ENCODE results near the gene ENO2. TPM values are rescaled to one million over a fixed set of nuclear protein-coding genes. Genes with fewer than 3 reads are reported as not detected.
A peak's percentile ranks its signal among the peaks of the same experiment; 100 is the strongest.
"Not testable (repeated sequence)": the region's sequence is repeated elsewhere in the genome, so short reads cannot be mapped to it uniquely, and the experiment has no call there.

ENO2 gene
- total RNA-seq, 2 experiments from 2014 or later = 106 to 171 TPM

- Mint-ChIP-seq H3K4me1 (peaks cover 29% of the 10 kb centered on the region), H3K27ac (peak overlapping the region; percentile 93), H3K36me3 (peaks cover 11% of the 10 kb centered on the region), H3K4me3 (peak overlapping the region; percentile 80)
- CTCF ChIA-PET = interaction anchor here (1.0 to 1.4 kb wide), 2 partner anchors 17 to 20 kb away, joined by 4 to 11 read pairs; partner anchors contain the start of gene SPSB2
- not testable (repeated sequence) for H3K27me3 Mint-ChIP-seq; DNase-seq; H3K9me3 Mint-ChIP-seq (ENCODE audit: low read depth); ATAC-seq
These were observed 24.4 kb upstream of the ENO2 start for GRCh38 chr12:6889775-6890573.

GRCh38 chr12:6890789-6891645 is 23.4 kb upstream of the ENO2 start:
- peaks cover 29% of the 10 kb centered on the region for H3K4me1 Mint-ChIP-seq
- H3K9me3 Mint-ChIP-seq (ENCODE audit: low read depth) = no peaks in the 10 kb centered on the region
- peak overlapping the region; percentile 80 for H3K4me3 Mint-ChIP-seq
- peak; percentile 95 for ATAC-seq
- H3K36me3 Mint-ChIP-seq = peaks cover 9% of the 10 kb centered on the region
- peak; percentile 99 for DNase-seq
- CTCF ChIA-PET = interaction anchor here (0.8 to 5.2 kb wide), 34 partner anchors 9 to 220 kb away, joined by 3 to 90 read pairs (median 5); partner anchors contain the start of genes C12orf57, CDCA3, COPS7A and ENO2
- H3K27me3 Mint-ChIP-seq = no peaks in the 10 kb centered on the region
- peak overlapping the region; percentile 93 for H3K27ac Mint-ChIP-seq

- Mint-ChIP-seq H3K4me1 (peaks cover 29% of the 10 kb centered on the region), H3K27ac (peak overlapping the region; percentile 93), H3K36me3 (peaks cover 9% of the 10 kb centered on the region), H3K4me3 (peak overlapping the region; percentile 80), H3K9me3 (ENCODE audit: low read depth) (no peaks in the 10 kb centered on the region), H3K27me3 (no peaks in the 10 kb centered on the region)
- DNase-seq = no peak
- peak; percentile 3 for ATAC-seq
- CTCF ChIA-PET = interaction anchor here (0.8 to 5.2 kb wide), 32 partner anchors 8 to 220 kb away, joined by 3 to 90 read pairs (median 5); partner anchors contain the start of genes C12orf57, CDCA3, ENO2 and LPCAT3
These were observed 22.8 kb upstream of the ENO2 start for GRCh38 chr12:6891646-6892001.

DNA sequence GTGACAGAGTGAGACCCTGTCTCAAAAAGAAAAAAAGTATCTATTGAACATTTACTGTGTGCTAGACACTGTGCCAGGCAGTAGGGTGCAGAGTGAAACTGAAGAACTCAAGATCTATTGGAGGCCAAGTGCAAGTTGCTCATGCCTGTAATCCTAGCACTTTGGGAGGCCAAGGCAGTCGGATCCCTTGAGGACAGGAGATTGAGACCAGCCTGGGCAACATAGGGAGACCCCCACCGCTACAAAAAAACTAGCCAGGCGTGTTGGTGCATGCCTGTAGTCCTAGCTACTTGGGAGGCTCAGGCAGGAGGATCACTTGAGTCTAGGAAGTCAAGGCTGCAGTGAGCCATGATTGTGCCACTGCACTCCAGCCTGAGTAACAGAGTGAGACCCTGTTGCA is 21.7 kb upstream of the ENO2 start:
- CTCF ChIA-PET = interaction anchor here (1.7 to 5.2 kb wide), 9 partner anchors 11 to 72 kb away, joined by 6 to 90 read pairs (median 16); partner anchors contain the start of genes LRRC23, SPSB2 and TPI1
- H3K27me3 Mint-ChIP-seq; ATAC-seq; DNase-seq; H3K9me3 Mint-ChIP-seq (ENCODE audit: low read depth); H3K36me3 Mint-ChIP-seq: not testable (repeated sequence)
- Mint-ChIP-seq H3K27ac (peak overlapping the region; percentile 56), H3K4me1 (peaks cover 29% of the 10 kb centered on the region), H3K4me3 (peak overlapping the region; percentile 52)

- Mint-ChIP-seq H3K27ac (no peak overlapping the region), H3K36me3 (peaks cover 5% of the 10 kb centered on the region), H3K27me3 (no peaks in the 10 kb centered on the region), H3K4me3 (no peak overlapping the region), H3K9me3 (ENCODE audit: low read depth) (no peaks in the 10 kb centered on the region), H3K4me1 (peaks cover 23% of the 10 kb centered on the region)
- CTCF ChIA-PET = interaction anchor here (0.7 to 5.2 kb wide), 4 partner anchors 10 to 295 kb away, joined by 4 to 90 read pairs (median 4); partner anchors contain the start of genes LRRC23 and SPSB2
- ATAC-seq = no peak
- DNase-seq = no peak
These were observed 20.1 kb upstream of the ENO2 start for GRCh38 chr12:6894321-6894720.

DNA sequence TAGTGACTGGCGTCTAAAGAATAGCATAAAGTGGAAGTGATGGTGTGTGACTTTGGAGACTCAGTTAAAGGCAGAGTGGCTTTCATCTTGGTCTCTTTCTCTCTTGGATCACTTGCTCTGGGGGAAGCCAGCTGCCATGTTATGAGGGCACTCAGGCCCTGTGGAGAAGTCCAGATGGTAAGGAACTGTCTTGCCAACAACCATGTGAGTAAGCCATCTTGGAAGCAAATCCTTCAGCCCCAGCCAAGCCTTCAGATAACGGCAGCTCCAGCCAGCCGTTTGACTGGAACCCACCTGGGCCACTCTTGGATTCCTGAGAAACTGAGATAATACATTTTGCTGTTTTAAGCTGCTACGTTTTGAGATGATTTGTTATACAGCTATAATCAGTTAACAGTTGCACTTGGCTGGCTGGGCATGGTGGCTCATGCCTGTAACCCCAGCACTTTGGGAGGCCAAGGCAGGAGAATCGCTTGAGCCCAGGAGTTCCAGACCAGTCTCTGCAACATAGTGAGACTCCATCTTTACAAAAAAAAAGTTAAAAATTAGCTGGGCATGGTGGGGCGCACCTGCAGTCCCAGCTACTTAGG is 17.4 kb upstream of the ENO2 start:
- no peak for DNase-seq
- Mint-ChIP-seq H3K4me3 (no peak overlapping the region), H3K36me3 (peaks cover 2% of the 10 kb centered on the region), H3K27ac (no peak overlapping the region), H3K27me3 (no peaks in the 10 kb centered on the region), H3K9me3 (ENCODE audit: low read depth) (no peaks in the 10 kb centered on the region), H3K4me1 (peaks cover 13% of the 10 kb centered on the region)
- no peak for ATAC-seq
- CTCF ChIA-PET = interaction anchor here (0.9 to 1.3 kb wide), 4 partner anchors 24 to 64 kb away, joined by 3 to 5 read pairs (median 4); partner anchors contain the start of gene SPSB2

DNA sequence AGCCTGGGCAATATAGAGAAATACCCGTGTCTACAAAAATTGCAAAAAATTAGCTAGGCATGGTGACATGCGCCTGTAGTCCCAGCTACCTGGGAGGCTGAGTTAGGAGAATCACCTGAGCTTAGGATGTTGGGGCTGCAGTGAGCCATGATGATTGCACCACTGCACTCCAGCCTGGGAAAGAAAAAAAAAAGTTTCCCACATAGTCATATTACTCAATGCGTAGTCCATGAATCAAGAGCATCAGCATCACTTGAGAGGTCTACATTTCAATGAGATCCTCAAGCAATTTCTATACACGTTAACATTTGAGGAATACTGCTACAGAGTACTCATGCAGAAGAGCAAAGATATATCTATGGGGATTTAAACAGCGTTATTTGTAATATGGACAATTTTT is 15.0 kb upstream of the ENO2 start:
- CTCF ChIA-PET = interaction anchor here (1.1 to 1.8 kb wide), 3 partner anchors 8 to 210 kb away, joined by 3 to 6 read pairs (median 3); partner anchors contain the start of gene C1RL
- no peak overlapping the region for H3K4me3 Mint-ChIP-seq
- ATAC-seq (no peak), DNase-seq (no peak)
- no peaks in the 10 kb centered on the region for H3K9me3 Mint-ChIP-seq (ENCODE audit: low read depth)
- no peak overlapping the region for H3K27ac Mint-ChIP-seq
- peaks cover 6% of the 10 kb centered on the region for H3K4me1 Mint-ChIP-seq
- H3K36me3 Mint-ChIP-seq = no peaks in the 10 kb centered on the region
- no peaks in the 10 kb centered on the region for H3K27me3 Mint-ChIP-seq

GRCh38 chr12:6899837-6900519 is 14.4 kb upstream of the ENO2 start:
- no peaks in the 10 kb centered on the region for H3K27me3 Mint-ChIP-seq
- DNase-seq = no peak
- H3K27ac Mint-ChIP-seq = no peak overlapping the region

GRCh38 chr12:6902448-6902847 is 11.9 kb upstream of the ENO2 start:
- CTCF ChIA-PET = interaction anchor here (1.0 to 5.0 kb wide), 2 partner anchors 11 to 22 kb away, joined by 4 to 28 read pairs; no protein-coding TSS in a partner anchor
- Mint-ChIP-seq H3K4me3 (no peak overlapping the region), H3K4me1 (peaks cover 6% of the 10 kb centered on the region), H3K27ac (no peak overlapping the region), H3K9me3 (ENCODE audit: low read depth) (no peaks in the 10 kb centered on the region), H3K27me3 (no peaks in the 10 kb centered on the region), H3K36me3 (no peaks in the 10 kb centered on the region)
- no peak for DNase-seq
- no peak for ATAC-seq

More at GRCh38 chr12:6899837-6900519, 14.4 kb upstream of the ENO2 start:
- Mint-ChIP-seq H3K36me3 (no peaks in the 10 kb centered on the region), H3K4me1 (peaks cover 6% of the 10 kb centered on the region), H3K4me3 (no peak overlapping the region), H3K9me3 (ENCODE audit: low read depth) (no peaks in the 10 kb centered on the region)
- CTCF ChIA-PET = interaction anchor here (1.1 to 1.8 kb wide), 3 partner anchors 9 to 209 kb away, joined by 3 to 6 read pairs (median 3); partner anchors contain the start of gene C1RL
- ATAC-seq = no peak

DNA sequence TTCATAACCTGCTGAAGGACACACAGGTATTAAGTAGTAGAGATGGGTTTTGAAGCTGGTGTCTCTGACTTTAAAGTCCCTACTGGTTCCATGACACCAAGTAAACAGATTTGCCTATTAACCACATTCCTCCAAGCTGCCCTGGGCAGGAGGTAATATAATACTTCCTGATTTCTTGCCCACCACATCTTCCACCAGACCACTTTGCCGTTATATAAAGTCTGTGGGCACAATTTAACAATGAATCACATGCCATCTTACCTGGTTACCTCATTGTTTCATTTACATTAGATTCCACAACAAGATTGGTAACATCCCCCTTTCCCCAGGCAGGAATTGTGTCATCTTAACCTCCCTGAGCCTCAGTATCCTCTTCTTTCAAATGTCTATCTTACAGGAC is 10.7 kb upstream of the ENO2 start:
- no peaks in the 10 kb centered on the region for H3K36me3 Mint-ChIP-seq
- ATAC-seq = no peak
- DNase-seq = no peak
- H3K27ac Mint-ChIP-seq = no peak overlapping the region
- no peaks in the 10 kb centered on the region for H3K27me3 Mint-ChIP-seq
- H3K4me3 Mint-ChIP-seq = no peak overlapping the region
- peaks cover 6% of the 10 kb centered on the region for H3K4me1 Mint-ChIP-seq
- CTCF ChIA-PET = interaction anchor here (2.9 to 6.4 kb wide), 3 partner anchors 12 to 34 kb away, joined by 10 to 33 read pairs (median 28); partner anchors contain the start of gene ATN1
- no peaks in the 10 kb centered on the region for H3K9me3 Mint-ChIP-seq (ENCODE audit: low read depth)

DNA sequence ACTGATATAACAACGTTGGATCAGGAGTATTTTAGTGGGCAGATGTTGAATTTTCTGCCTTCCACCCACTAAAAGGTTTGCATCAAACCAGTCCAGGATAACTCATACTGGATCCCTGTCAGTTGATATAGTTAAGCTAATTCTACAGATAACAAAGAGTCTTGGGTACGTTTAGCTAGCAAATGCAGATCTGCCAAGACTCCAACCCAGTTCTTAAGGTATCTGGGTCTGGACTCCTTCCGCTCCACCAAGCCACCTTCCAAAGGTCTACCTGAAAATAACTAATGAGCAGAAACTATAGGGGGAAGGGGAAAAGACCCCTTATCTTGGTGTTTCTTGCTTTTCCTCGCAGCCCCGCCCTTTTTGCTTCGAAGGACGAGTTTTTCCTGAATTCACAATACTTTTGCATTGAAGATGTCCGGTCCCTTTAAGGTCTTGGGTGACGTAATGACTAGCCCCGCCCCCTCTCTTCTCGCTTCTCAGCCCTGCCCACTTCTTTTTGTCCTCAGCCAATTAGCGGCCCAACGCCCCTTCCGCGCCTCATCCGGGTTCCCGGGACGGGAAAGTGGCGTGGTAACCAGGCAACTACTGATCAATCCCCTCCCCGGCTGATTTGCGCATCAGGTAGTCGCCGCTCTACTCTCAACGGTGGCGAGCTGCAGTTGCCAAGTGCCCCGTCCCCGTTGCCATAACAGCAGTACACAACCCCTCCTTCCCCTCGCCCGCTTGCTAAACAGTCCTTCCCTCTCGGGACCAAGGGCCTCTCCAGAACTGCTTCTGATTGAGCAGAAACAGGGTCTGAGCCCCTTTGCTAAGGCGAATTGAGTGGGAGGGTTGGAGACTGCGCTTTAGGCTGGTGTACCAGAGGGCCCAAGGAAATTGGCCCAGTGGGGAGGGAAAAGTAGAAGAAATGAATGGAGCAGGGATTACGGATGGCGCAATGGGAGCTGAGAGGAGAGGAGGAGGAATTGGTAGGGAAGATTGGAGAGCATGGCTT is 9.8 kb upstream of the ENO2 start, which contains the start of gene LRRC23:
Gene LRRC23 (plus strand): TSS at position 543 of the 997 bp plus-strand sequence. CDS start 812 bp downstream, outside the sequence.
- peak; percentile 98 for ATAC-seq
- Mint-ChIP-seq H3K9me3 (ENCODE audit: low read depth) (no peaks in the 10 kb centered on the region), H3K27ac (no peak within 1 kb of the TSS), H3K36me3 (no peaks in the 10 kb centered on the region), H3K4me1 (peaks cover 3% of the 10 kb centered on the region), H3K27me3 (no peaks in the 10 kb centered on the region), H3K4me3 (no peak within 1 kb of the TSS)
- peak; percentile 99 for DNase-seq
- CTCF ChIA-PET = interaction anchor here (0.7 to 6.4 kb wide), 9 partner anchors 10 to 130 kb away, joined by 3 to 33 read pairs (median 5); partner anchors contain the start of genes ATN1 and SPSB2

All from activated CD8-positive, alpha-beta memory T cell treated with anti-CD3 and anti-CD28 coated beads, Interleukin-2, amount 10 ng/mL, durations not matched to agents 7 days and 5 days (primary cell).